Esophagus squamous epithelium (tissue), 5 donors: Measurements from ENCODE around the gene MYL2. TPM values are rescaled to one million over a fixed set of nuclear protein-coding genes. Genes with fewer than 3 reads are reported as not detected.
A peak's percentile ranks its signal among the peaks of the same experiment; 100 is the strongest.

ENCODE experiments used
- DNase-seq: peaks from one replicate; lab custom pipeline; 2025; lab: John Stamatoyannopoulos, UW
- H3K27ac ChIP-seq, 4 donors: fragments of 200-600 bp; sonication (generic); one replicate each; pipeline ENCODE4 v1.5.1; 2016 to 2019; ENCODE audit warnings: mild to moderate bottlenecking in 1 of 4
- H3K27me3 ChIP-seq, 4 donors: fragments of 200-600 bp; sonication (generic); 1 replicate in 3 of 4; 2 replicates in 1 of 4; pipeline versions ENCODE4 v1.5.1 to v1.6.0; 2017 to 2021; ENCODE audit warnings: antibody characterized with exemption in 1 of 4
- H3K36me3 ChIP-seq, 3 donors: fragments of 200-600 bp; sonication (generic); one replicate each; pipeline ENCODE4 v1.5.1; 2016 to 2019
- H3K4me1 ChIP-seq, 3 donors: fragments of 200-600 bp; sonication (generic); one replicate each; pipeline ENCODE4 v1.5.1; 2017 to 2019
- H3K4me3 ChIP-seq, 4 donors: fragments of 200-600 bp; sonication (generic); 1 replicate in 3 of 4; 2 replicates in 1 of 4; pipeline ENCODE4 v1.5.1; 2016 to 2019; ENCODE audit warnings: mild to moderate bottlenecking in 2 of 4, moderate library complexity in 1 of 4
- H3K9me3 ChIP-seq, 3 donors: fragments of 200-600 bp; sonication (generic); one replicate each; pipeline ENCODE4 v1.5.1; 2016 to 2019
- CTCF ChIP-seq, 6 experiments: fragments of 450-650 bp in 4 of 6; fragments of 200-600 bp in 2 of 6; sonication (generic) in 2 of 6; IDR thresholded peaks; one replicate each; pipeline ENCODE4 v1.5.1; 2016 to 2019; ENCODE audit warnings: antibody characterized with exemption in 6 of 6, mild to moderate bottlenecking in 4 of 6, moderate library complexity in 4 of 6
- POLR2A ChIP-seq, 4 donors: fragments of 450-650 bp; IDR thresholded peaks; one replicate each; pipeline ENCODE4 v1.6.1; 2017; ENCODE audit warnings: antibody characterized with exemption in 4 of 4, mild to moderate bottlenecking in 4 of 4, moderate library complexity in 3 of 4
- WGBS, 2 donors: methylation state at CpG; one replicate each; pipeline ENCODE4 v1.1.5; 2018; 5-methylcytosine and 5-hydroxymethylcytosine counted together
- intact Hi-C: fragments of 100-400 bp; cut with DNase I; formaldehyde crosslinking; loops from one replicate; pipeline ENCODE4 v1.15.0; 2022
- total RNA-seq, 4 donors: library from RNA; depleted of rRNA; stranded (reverse); fragments of >200 nt; gene quantifications; one replicate each; pipeline ENCODE4 v1.1.0, GENCODE V29; 2016
- donor health status: DM: yes; HTN: yes; CAD: no.

Gene MYL2
- total RNA-seq, 4 donors from 2014 or later: not detected

GRCh38 chr12:110934093-110934852, 13.9 kb upstream of the MYL2 start:
- TF ChIP-seq CTCF (IDR thresholded peaks at IDR 0.05) (no peak), POLR2A (IDR thresholded peaks at IDR 0.05) (no peak)
- Histone ChIP-seq H3K36me3 (no peaks in the 10 kb centered on the region), H3K9me3 (no peaks in the 10 kb centered on the region), H3K27me3 (peaks cover 0 to 76% (median 0%) of the 10 kb centered on the region in 4 donors), H3K4me1 (peaks cover 0 to 27% (median 0%) of the 10 kb centered on the region in 3 donors), H3K4me3 (no peak overlapping the region), H3K27ac (peak overlapping the region in 2 of 4 donors; percentile 26 to 39)
- DNase-seq: no peak
- intact Hi-C loops: no loop called here
- 37 to 46% methylated on average over 3 of the region's 3 CpGs for WGBS, 2 donors

- H3K4me1 ChIP-seq: peaks cover 0 to 27% (median 0%) of the 10 kb centered on the region in 3 donors
- no peak overlapping the region for H3K27ac ChIP-seq
- no peaks in the 10 kb centered on the region for H3K9me3 ChIP-seq
- TF ChIP-seq CTCF (IDR thresholded peaks at IDR 0.05): no peak
- TF ChIP-seq POLR2A (IDR thresholded peaks at IDR 0.05): no peak
- DNase-seq: no peak
- intact Hi-C loops: no loop called here
- no peak overlapping the region for H3K4me3 ChIP-seq
- H3K36me3 ChIP-seq: no peaks in the 10 kb centered on the region
- 93 to 97% methylated on average over 13 to 14 of the region's 16 CpGs for WGBS, 2 donors
- peaks cover 0 to 77% (median 0%) of the 10 kb centered on the region in 4 donors for H3K27me3 ChIP-seq
Measured at GRCh38 chr12:110933326-110933974, 13.1 kb upstream of the MYL2 start.

- no peaks in the 10 kb centered on the region for H3K36me3 ChIP-seq
- peaks cover 0 to 68% (median 0%) of the 10 kb centered on the region in 4 donors for H3K27me3 ChIP-seq
- no peak for TF ChIP-seq POLR2A (IDR thresholded peaks at IDR 0.05)
- TF ChIP-seq CTCF (IDR thresholded peaks at IDR 0.05): no peak
- intact Hi-C loops: no loop called here
- no peaks in the 10 kb centered on the region for H3K9me3 ChIP-seq
- DNase-seq: no peak
- H3K4me1 ChIP-seq: peaks cover 0 to 24% (median 0%) of the 10 kb centered on the region in 3 donors
- WGBS, 2 donors: 44 to 48% methylated on average over 11 of the region's 11 CpGs
- H3K4me3 ChIP-seq: no peak overlapping the region
- H3K27ac ChIP-seq: no peak overlapping the region
Measured at GRCh38 chr12:110932046-110932445, 11.7 kb upstream of the MYL2 start.

- no peak overlapping the region for H3K27ac ChIP-seq
- H3K4me3 ChIP-seq: no peak overlapping the region
- H3K4me1 ChIP-seq: peaks cover 0 to 18% (median 0%) of the 10 kb centered on the region in 3 donors
- H3K36me3 ChIP-seq: no peaks in the 10 kb centered on the region
- peaks cover 0 to 64% (median 0%) of the 10 kb centered on the region in 4 donors for H3K27me3 ChIP-seq
- TF ChIP-seq CTCF (IDR thresholded peaks at IDR 0.05) (no peak), POLR2A (IDR thresholded peaks at IDR 0.05) (no peak)
- 58 to 61% methylated on average over 7 to 10 of the region's 16 CpGs for WGBS, 2 donors
- DNase-seq: no peak
- intact Hi-C loops: no loop called here
- no peaks in the 10 kb centered on the region for H3K9me3 ChIP-seq
Measured at GRCh38 chr12:110931315-110931728, 10.9 kb upstream of the MYL2 start.
